B cell (primary cell): Measurements from ENCODE around the gene ARAF. TPM values are rescaled to one million over a fixed set of nuclear protein-coding genes. Genes with fewer than 3 reads are reported as not detected.

ENCODE experiments used
- ATAC-seq: fragments of 200-7000 bp; cut with Tn5 transposase; one replicate; pipeline ENCODE4 v1.10.0; 2021; ENCODE audit warnings: low read depth, mild to moderate bottlenecking, moderate number of reproducible peaks, moderate library complexity
- CTCF ChIA-PET: fragments of 350-600 bp; sonication (Branson Sonifier 250); formaldehyde crosslinking; loops from one replicate; lab custom pipeline; 2021; ENCODE audit warnings: antibody characterized with exemption, inconsistent platforms; lab: Charles Lee
- POLR2A ChIA-PET: fragments of 350-600 bp; sonication (Branson Sonifier 250); formaldehyde crosslinking; loops from one replicate; lab custom pipeline; 2021; ENCODE audit warnings: antibody characterized with exemption; lab: Charles Lee
- DNase-seq: peaks from one replicate; pipeline ENCODE4 v3.0.0; 2013
- H2AFZ ChIP-seq: 2 replicates; pipeline ENCODE4 v1.6.1; 2012; ENCODE audit warnings: mild to moderate bottlenecking, low read depth, low read length; ENCODE audit not compliant: insufficient read depth, poor library complexity, severe bottlenecking
- H3K27ac ChIP-seq, 2 donors: 1 replicate in 1 of 2; 2 replicates in 1 of 2; pipeline ENCODE4 v1.5.1; 2012 to 2013; ENCODE audit warnings: low read length in 2 of 2, mild to moderate bottlenecking in 2 of 2, moderate library complexity in 1 of 2
- H3K27me3 ChIP-seq, 4 experiments: fragments of 200-600 bp in 1 of 4; sonication (generic) in 1 of 4; replicated peaks in 1 of 4; 1 replicate in 2 of 4; 2 replicates in 2 of 4; pipeline versions ENCODE4 v1.6.1 to v1.7.0; 2013 to 2016; ENCODE audit warnings: low read length in 3 of 4, mild to moderate bottlenecking in 2 of 4, mixed read lengths in 1 of 4, moderate library complexity in 1 of 4; ENCODE audit not compliant: insufficient read depth in 4 of 4, control insufficient read depth in 3 of 4; ENCODE audit errors: control extremely low read depth in 1 of 4
- H3K36me3 ChIP-seq, 2 experiments: replicated peaks in 1 of 2; 1 replicate in 1 of 2; 2 replicates in 1 of 2; pipeline versions ENCODE4 v1.6.1 to v1.7.1; 2013; ENCODE audit warnings: low read length in 1 of 2; ENCODE audit not compliant: insufficient read depth in 2 of 2, control insufficient read depth in 1 of 2; ENCODE audit errors: control extremely low read depth in 1 of 2, extremely low read depth in 1 of 2
- H3K4me1 ChIP-seq, 2 donors: fragments of 200-600 bp in 1 of 2; sonication (generic) in 1 of 2; 1 replicate in 1 of 2; 2 replicates in 1 of 2; pipeline versions ENCODE4 v1.5.1 to v1.6.1; 2013 to 2017; ENCODE audit warnings: low read length in 2 of 2; ENCODE audit not compliant: control insufficient read depth in 2 of 2, insufficient read depth in 2 of 2
- H3K4me2 ChIP-seq: replicated peaks from 2 replicates; pipeline ENCODE3; 2012; ENCODE audit warnings: mild to moderate bottlenecking, low read depth, low read length; ENCODE audit not compliant: poor library complexity, severe bottlenecking
- H3K4me3 ChIP-seq, 5 experiments: fragments of 200-600 bp in 1 of 5; sonication (generic) in 1 of 5; 1 replicate in 3 of 5; 2 replicates in 2 of 5; pipeline versions ENCODE4 v1.5.1 to v1.7.0; 2011 to 2016; ENCODE audit warnings: low read length in 4 of 5, mild to moderate bottlenecking in 4 of 5, low read depth in 2 of 5, control low read depth in 1 of 5, moderate library complexity in 1 of 5; ENCODE audit not compliant: insufficient read depth in 1 of 5; ENCODE audit errors: control extremely low read depth in 1 of 5, extremely low read depth in 1 of 5
- H3K79me2 ChIP-seq: fragments of 200-600 bp; sonication (generic); one replicate; pipeline ENCODE4 v1.6.0; 2016; ENCODE audit warnings: low read length; ENCODE audit not compliant: control insufficient read depth, insufficient read depth
- H3K9ac ChIP-seq: fragments of 200-600 bp; sonication (generic); 2 replicates; pipeline ENCODE4 v1.6.1; 2017; ENCODE audit warnings: mild to moderate bottlenecking, low read length, moderate library complexity
- H3K9me3 ChIP-seq, 3 donors: one replicate each; pipeline versions ENCODE4 v1.6.1 to v1.7.1; 2013; ENCODE audit warnings: low read length in 2 of 3; ENCODE audit not compliant: control insufficient read depth in 2 of 3, insufficient read depth in 1 of 3; ENCODE audit errors: control extremely low read depth in 1 of 3
- H4K20me1 ChIP-seq: 2 replicates; pipeline ENCODE4 v1.6.0; 2012; ENCODE audit warnings: mild to moderate bottlenecking, low read length; ENCODE audit not compliant: insufficient read depth, control insufficient read depth, poor library complexity, severe bottlenecking
- H3K27ac Mint-ChIP-seq: one replicate; pipeline ENCODE4 v1.8.0; 2021; ENCODE audit warnings: mixed read lengths
- H3K27me3 Mint-ChIP-seq: one replicate; pipeline ENCODE4 v1.8.0; 2021; ENCODE audit warnings: mixed read lengths
- H3K4me1 Mint-ChIP-seq: one replicate; pipeline ENCODE4 v1.8.0; 2021; ENCODE audit warnings: mixed read lengths
- H3K4me3 Mint-ChIP-seq: one replicate; pipeline ENCODE4 v1.8.0; 2021; ENCODE audit warnings: mixed read lengths
- H3K9me3 Mint-ChIP-seq: one replicate; pipeline ENCODE4 v1.8.0; 2022; ENCODE audit warnings: mixed read lengths; ENCODE audit not compliant: insufficient read depth
- CTCF ChIP-seq: fragments of 200-600 bp; IDR thresholded peaks from one replicate; pipeline ENCODE4 v1.8.0; 2022; ENCODE audit warnings: antibody characterized with exemption, mild to moderate bottlenecking
- EZH2 ChIP-seq: IDR thresholded peaks from 2 replicates; pipeline ENCODE4 v1.6.1; 2012; ENCODE audit warnings: borderline replicate concordance, low read depth, mild to moderate bottlenecking, moderate library complexity, low read length; ENCODE audit not compliant: insufficient read depth, poor library complexity, severe bottlenecking
- WGBS: methylation state at CpG from one replicate; pipeline ENCODE4 v1.1.5; 2013; ENCODE audit warnings: missing lambda C conversion rate; ENCODE audit not compliant: insufficient coverage; 5-methylcytosine and 5-hydroxymethylcytosine counted together
- intact Hi-C: fragments of 100-400 bp; cut with micrococcal nuclease; formaldehyde crosslinking; loops from one replicate; pipeline ENCODE4 v1.10.0; 2022
- polyA plus RNA-seq: library from polyadenylated mRNA; depleted of rRNA; stranded (reverse); fragments of >200 nt; gene quantifications from 2 replicates; pipeline ENCODE4 v1.2.3, GENCODE V29; 2012
- total RNA-seq, 2 donors: library from RNA; stranded (reverse); fragments of 120-200 nt in 1 of 2; gene quantifications; 1 replicate in 1 of 2; 2 replicates in 1 of 2; pipeline versions ENCODE4 v1.2.3 to v1.2.4, GENCODE V29; 2013 to 2022

The ARAF gene
- total and polyA plus RNA-seq, 2 donors (not counting 1 experiment from before 2014, with no cell fraction given) = 97.9 to 127 TPM

DNA sequence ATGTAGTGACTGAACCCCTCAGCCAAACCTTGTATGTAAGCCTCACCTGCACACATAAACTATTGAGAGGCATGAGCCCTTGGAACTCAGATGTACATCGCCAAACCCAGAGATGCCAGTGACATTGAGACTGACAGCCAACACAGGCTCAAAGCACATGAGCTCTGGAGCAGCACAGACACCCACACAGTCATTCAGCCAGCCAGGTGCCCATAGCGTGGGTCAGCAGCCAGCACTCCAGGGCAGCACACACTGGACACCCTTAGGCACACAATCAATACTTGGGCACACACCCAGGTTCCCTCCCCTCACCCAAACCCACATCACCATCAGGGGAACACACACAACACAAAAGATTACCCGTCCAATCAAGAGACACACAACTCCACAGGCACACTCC, 16.9 kb downstream of the ARAF start:
- peaks cover 5 to 13% of the 10 kb centered on the region in 2 donors for H3K4me1 ChIP-seq
- H3K4me2 ChIP-seq = no peak overlapping the region
- Mint-ChIP-seq H3K4me1 (peaks cover 12% of the 10 kb centered on the region), H3K9me3 (no peaks in the 10 kb centered on the region), H3K27ac (no peak overlapping the region), H3K4me3 (no peak overlapping the region), H3K27me3 (peaks cover 19% of the 10 kb centered on the region)
- no peaks in the 10 kb centered on the region for H4K20me1 ChIP-seq
- ChIA-PET CTCF (no interaction called here), POLR2A (no interaction called here)
- H3K9me3 ChIP-seq = no peaks in the 10 kb centered on the region
- peaks cover 0 to 7% (median 0%) of the 10 kb centered on the region in 4 experiments for H3K27me3 ChIP-seq
- no peak overlapping the region for H3K27ac ChIP-seq
- no peaks in the 10 kb centered on the region for H3K79me2 ChIP-seq
- H3K9ac ChIP-seq = no peak overlapping the region
- WGBS = 100% methylated on average over 3 of the region's 3 CpGs
- H2AFZ ChIP-seq = no peak overlapping the region
- TF ChIP-seq EZH2 (no peak), CTCF (no peak)
- H3K4me3 ChIP-seq = no peak overlapping the region
- H3K36me3 ChIP-seq = no peaks in the 10 kb centered on the region
- no peak for DNase-seq
- intact Hi-C loops = no loop called here
- no peak for ATAC-seq

DNA sequence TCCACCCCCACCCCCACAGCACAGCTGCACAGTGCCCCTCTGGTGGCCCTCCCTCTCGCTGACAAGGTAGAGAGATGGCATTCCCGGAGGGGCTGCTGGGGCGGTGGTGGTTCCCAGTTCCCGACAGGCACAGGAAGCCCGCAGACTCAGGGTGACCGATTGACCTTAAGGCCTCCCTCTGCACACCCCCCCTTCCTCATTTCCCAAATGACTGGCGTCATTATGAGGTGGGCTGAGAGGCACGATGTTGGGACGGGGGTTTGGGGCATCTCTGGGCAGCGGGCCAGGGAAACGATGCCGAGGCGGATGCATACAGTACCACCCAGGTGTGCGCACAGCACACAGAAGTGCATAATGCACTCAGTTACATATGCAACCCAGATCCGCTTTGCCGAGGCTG, 17.7 kb downstream of the ARAF start:
- ChIA-PET CTCF (no interaction called here), POLR2A (no interaction called here)
- no peak overlapping the region for H3K27ac Mint-ChIP-seq
- Histone ChIP-seq H3K27ac (no peak overlapping the region), H3K79me2 (no peaks in the 10 kb centered on the region), H3K4me1 (peaks cover 5 to 13% of the 10 kb centered on the region in 2 donors), H2AFZ (no peak overlapping the region), H3K36me3 (no peaks in the 10 kb centered on the region), H3K4me2 (no peak overlapping the region), H4K20me1 (no peaks in the 10 kb centered on the region), H3K9ac (no peak overlapping the region), H3K27me3 (peaks cover 0 to under 1% (median 0%) of the 10 kb centered on the region in 4 experiments), H3K4me3 (no peak overlapping the region), H3K9me3 (no peaks in the 10 kb centered on the region)
- TF ChIP-seq EZH2 = no peak
- TF ChIP-seq CTCF = no peak
- no peak overlapping the region for H3K4me3 Mint-ChIP-seq
- peaks cover 12% of the 10 kb centered on the region for H3K4me1 Mint-ChIP-seq
- DNase-seq (no peak), ATAC-seq (no peak)
- intact Hi-C loops = no loop called here
- 65% methylated on average over 6 of the region's 16 CpGs for WGBS
- H3K27me3 Mint-ChIP-seq = peaks cover 14% of the 10 kb centered on the region
- H3K9me3 Mint-ChIP-seq = no peaks in the 10 kb centered on the region
